ENCODE measurements around the gene PAX2.

The PAX2 gene

GRCh38 chr10:100805543-100806355 lies 60.4 kb downstream of the PAX2 start:
- H3K4me1 ChIP-seq (ENCODE audit: control insufficient read depth in 1 of 2, insufficient read depth in 2 of 2, low read length in 2 of 2) = no peaks in the 10 kb centered on the region
- H3K9me3 ChIP-seq (ENCODE audit: control insufficient read depth in 1 of 2, low read length in 2 of 2) = no peaks in the 10 kb centered on the region
- H3K27me3 ChIP-seq (ENCODE audit: control insufficient read depth in 1 of 2, insufficient read depth in 2 of 2, low read length in 2 of 2) = peaks cover 61 to 79% of the 10 kb centered on the region in 2 donors
- no peak overlapping the region for H3K27ac ChIP-seq (ENCODE audit: low read depth, low read length)
- H3K36me3 ChIP-seq (ENCODE audit: control insufficient read depth in 1 of 2, insufficient read depth in 2 of 2, low read length in 2 of 2) = no peaks in the 10 kb centered on the region
- H3K9ac ChIP-seq (ENCODE audit: low read depth in 1 of 2, low read length in 2 of 2) = no peak overlapping the region
- no peak overlapping the region for H3K4me3 ChIP-seq (ENCODE audit: low read depth in 1 of 2, low read length in 2 of 2)

GRCh38 chr10:100806356-100806645 lies 60.9 kb downstream of the PAX2 start:
- Histone ChIP-seq H3K36me3 (ENCODE audit: control insufficient read depth in 1 of 2, insufficient read depth in 2 of 2, low read length in 2 of 2) (no peaks in the 10 kb centered on the region), H3K27ac (ENCODE audit: low read depth, low read length) (no peak overlapping the region), H3K4me1 (ENCODE audit: control insufficient read depth in 1 of 2, insufficient read depth in 2 of 2, low read length in 2 of 2) (no peaks in the 10 kb centered on the region), H3K27me3 (ENCODE audit: control insufficient read depth in 1 of 2, insufficient read depth in 2 of 2, low read length in 2 of 2) (peaks cover 58 to 74% of the 10 kb centered on the region in 2 donors), H3K9ac (ENCODE audit: low read depth in 1 of 2, low read length in 2 of 2) (no peak overlapping the region), H3K9me3 (ENCODE audit: control insufficient read depth in 1 of 2, low read length in 2 of 2) (no peaks in the 10 kb centered on the region), H3K4me3 (ENCODE audit: low read depth in 1 of 2, low read length in 2 of 2) (no peak overlapping the region)

GRCh38 chr10:100807241-100807951 lies 62.0 kb downstream of the PAX2 start:
- Histone ChIP-seq H3K4me3 (ENCODE audit: low read depth in 1 of 2, low read length in 2 of 2) (no peak overlapping the region), H3K4me1 (ENCODE audit: control insufficient read depth in 1 of 2, insufficient read depth in 2 of 2, low read length in 2 of 2) (no peaks in the 10 kb centered on the region), H3K36me3 (ENCODE audit: control insufficient read depth in 1 of 2, insufficient read depth in 2 of 2, low read length in 2 of 2) (no peaks in the 10 kb centered on the region), H3K9ac (ENCODE audit: low read depth in 1 of 2, low read length in 2 of 2) (no peak overlapping the region), H3K27me3 (ENCODE audit: control insufficient read depth in 1 of 2, insufficient read depth in 2 of 2, low read length in 2 of 2) (peaks cover 50 to 70% of the 10 kb centered on the region in 2 donors), H3K9me3 (ENCODE audit: control insufficient read depth in 1 of 2, low read length in 2 of 2) (no peaks in the 10 kb centered on the region), H3K27ac (ENCODE audit: low read depth, low read length) (no peak overlapping the region)

- H3K9me3 ChIP-seq (ENCODE audit: control insufficient read depth in 1 of 2, low read length in 2 of 2) = no peaks in the 10 kb centered on the region
- H3K4me1 ChIP-seq (ENCODE audit: control insufficient read depth in 1 of 2, insufficient read depth in 2 of 2, low read length in 2 of 2) = no peaks in the 10 kb centered on the region
- H3K27ac ChIP-seq (ENCODE audit: low read depth, low read length) = no peak overlapping the region
- no peaks in the 10 kb centered on the region for H3K36me3 ChIP-seq (ENCODE audit: control insufficient read depth in 1 of 2, insufficient read depth in 2 of 2, low read length in 2 of 2)
- no peak overlapping the region for H3K9ac ChIP-seq (ENCODE audit: low read depth in 1 of 2, low read length in 2 of 2)
- no peak overlapping the region for H3K4me3 ChIP-seq (ENCODE audit: low read depth in 1 of 2, low read length in 2 of 2)
- peaks cover 47 to 69% of the 10 kb centered on the region in 2 donors for H3K27me3 ChIP-seq (ENCODE audit: control insufficient read depth in 1 of 2, insufficient read depth in 2 of 2, low read length in 2 of 2)
Measured at GRCh38 chr10:100808876-100809275, 63.5 kb downstream of the PAX2 start.

GRCh38 chr10:100810091-100810834 lies 64.9 kb downstream of the PAX2 start:
- no peaks in the 10 kb centered on the region for H3K4me1 ChIP-seq (ENCODE audit: control insufficient read depth in 1 of 2, insufficient read depth in 2 of 2, low read length in 2 of 2)
- H3K27me3 ChIP-seq (ENCODE audit: control insufficient read depth in 1 of 2, insufficient read depth in 2 of 2, low read length in 2 of 2) = peaks cover 46 to 66% of the 10 kb centered on the region in 2 donors
- no peaks in the 10 kb centered on the region for H3K36me3 ChIP-seq (ENCODE audit: control insufficient read depth in 1 of 2, insufficient read depth in 2 of 2, low read length in 2 of 2)
- H3K9me3 ChIP-seq (ENCODE audit: control insufficient read depth in 1 of 2, low read length in 2 of 2) = no peaks in the 10 kb centered on the region
- no peak overlapping the region for H3K4me3 ChIP-seq (ENCODE audit: low read depth in 1 of 2, low read length in 2 of 2)
- H3K9ac ChIP-seq (ENCODE audit: low read depth in 1 of 2, low read length in 2 of 2) = no peak overlapping the region
- H3K27ac ChIP-seq (ENCODE audit: low read depth, low read length) = no peak overlapping the region

- Histone ChIP-seq H3K9me3 (ENCODE audit: control insufficient read depth in 1 of 2, low read length in 2 of 2) (no peaks in the 10 kb centered on the region), H3K36me3 (ENCODE audit: control insufficient read depth in 1 of 2, insufficient read depth in 2 of 2, low read length in 2 of 2) (no peaks in the 10 kb centered on the region), H3K9ac (ENCODE audit: low read depth in 1 of 2, low read length in 2 of 2) (no peak overlapping the region), H3K4me1 (ENCODE audit: control insufficient read depth in 1 of 2, insufficient read depth in 2 of 2, low read length in 2 of 2) (no peaks in the 10 kb centered on the region), H3K27ac (ENCODE audit: low read depth, low read length) (no peak overlapping the region), H3K4me3 (ENCODE audit: low read depth in 1 of 2, low read length in 2 of 2) (no peak overlapping the region), H3K27me3 (ENCODE audit: control insufficient read depth in 1 of 2, insufficient read depth in 2 of 2, low read length in 2 of 2) (peaks cover 49 to 66% of the 10 kb centered on the region in 2 donors)
Measured at GRCh38 chr10:100810835-100811116, 65.4 kb downstream of the PAX2 start.

- H3K9me3 ChIP-seq (ENCODE audit: control insufficient read depth in 1 of 2, low read length in 2 of 2) = no peaks in the 10 kb centered on the region
- peaks cover 47 to 65% of the 10 kb centered on the region in 2 donors for H3K27me3 ChIP-seq (ENCODE audit: control insufficient read depth in 1 of 2, insufficient read depth in 2 of 2, low read length in 2 of 2)
- H3K27ac ChIP-seq (ENCODE audit: low read depth, low read length) = no peak overlapping the region
Measured at GRCh38 chr10:100811261-100811660, 65.9 kb downstream of the PAX2 start.

GRCh38 chr10:100811752-100812750 lies 66.7 kb downstream of the PAX2 start:
- no peak overlapping the region for H3K4me3 ChIP-seq (ENCODE audit: low read depth in 1 of 2, low read length in 2 of 2)
- H3K27ac ChIP-seq (ENCODE audit: low read depth, low read length) = no peak overlapping the region
- H3K9me3 ChIP-seq (ENCODE audit: control insufficient read depth in 1 of 2, low read length in 2 of 2) = no peaks in the 10 kb centered on the region
- H3K27me3 ChIP-seq (ENCODE audit: control insufficient read depth in 1 of 2, insufficient read depth in 2 of 2, low read length in 2 of 2) = peaks cover 41 to 61% of the 10 kb centered on the region in 2 donors
- H3K9ac ChIP-seq (ENCODE audit: low read depth in 1 of 2, low read length in 2 of 2) = no peak overlapping the region
- H3K4me1 ChIP-seq (ENCODE audit: control insufficient read depth in 1 of 2, insufficient read depth in 2 of 2, low read length in 2 of 2) = no peaks in the 10 kb centered on the region
- H3K36me3 ChIP-seq (ENCODE audit: control insufficient read depth in 1 of 2, insufficient read depth in 2 of 2, low read length in 2 of 2) = no peaks in the 10 kb centered on the region

More at GRCh38 chr10:100811261-100811660, 65.9 kb downstream of the PAX2 start:
- Histone ChIP-seq H3K4me3 (ENCODE audit: low read depth in 1 of 2, low read length in 2 of 2) (no peak overlapping the region), H3K4me1 (ENCODE audit: control insufficient read depth in 1 of 2, insufficient read depth in 2 of 2, low read length in 2 of 2) (no peaks in the 10 kb centered on the region), H3K36me3 (ENCODE audit: control insufficient read depth in 1 of 2, insufficient read depth in 2 of 2, low read length in 2 of 2) (no peaks in the 10 kb centered on the region), H3K9ac (ENCODE audit: low read depth in 1 of 2, low read length in 2 of 2) (no peak overlapping the region)

GRCh38 chr10:100812978-100813377 lies 67.6 kb downstream of the PAX2 start:
- Histone ChIP-seq H3K36me3 (ENCODE audit: control insufficient read depth in 1 of 2, insufficient read depth in 2 of 2, low read length in 2 of 2) (no peaks in the 10 kb centered on the region), H3K4me1 (ENCODE audit: control insufficient read depth in 1 of 2, insufficient read depth in 2 of 2, low read length in 2 of 2) (no peaks in the 10 kb centered on the region), H3K4me3 (ENCODE audit: low read depth in 1 of 2, low read length in 2 of 2) (no peak overlapping the region), H3K9ac (ENCODE audit: low read depth in 1 of 2, low read length in 2 of 2) (no peak overlapping the region), H3K27ac (ENCODE audit: low read depth, low read length) (no peak overlapping the region), H3K27me3 (ENCODE audit: control insufficient read depth in 1 of 2, insufficient read depth in 2 of 2, low read length in 2 of 2) (peaks cover 41 to 60% of the 10 kb centered on the region in 2 donors), H3K9me3 (ENCODE audit: control insufficient read depth in 1 of 2, low read length in 2 of 2) (no peaks in the 10 kb centered on the region)

Data from duodenal mucosa (tissue), 2 donors.